DOHH2 (cell line): ENCODE data around the gene ZNF341.

Source experiments
- CTCF ChIP-seq: fragments of 200-600 bp; sonication (generic); IDR thresholded peaks from one replicate; pipeline ENCODE4 v1.5.1; 2014; ENCODE audit warnings: antibody characterized with exemption, mild to moderate bottlenecking, low read depth, low read length; ENCODE audit not compliant: poor library complexity, severe bottlenecking
- EZH2phosphoT487 ChIP-seq: fragments of 200-600 bp; sonication (generic); IDR thresholded peaks from 2 replicates; pipeline ENCODE4 v1.6.1; 2017; ENCODE audit warnings: borderline replicate concordance, mild to moderate bottlenecking, antibody characterized with exemption, low read length, moderate library complexity, mixed read lengths

- TF ChIP-seq CTCF = no peak
- no peak for TF ChIP-seq EZH2phosphoT487
These were observed 105.5 kb downstream of the ZNF341 start for GRCh38 chr20:33837096-33837830.
